Neural cell (in vitro differentiated cells): ENCODE data around the gene WDR31.

Source experiments
- EP300 ChIP-seq: fragments of 450-650 bp; conservative IDR thresholded peaks from 2 replicates; pipeline ENCODE4 v1.6.1; 2014; ENCODE audit warnings: antibody characterized with exemption, mild to moderate bottlenecking, moderate library complexity; ENCODE audit not compliant: poor library complexity, severe bottlenecking
- EZH2 ChIP-seq: fragments of 200-600, 300-800 bp; shearing (Covaris generic), sonication (generic); IDR thresholded peaks from 2 replicates; pipeline ENCODE4 v1.6.1; 2014; ENCODE audit warnings: antibody characterized with exemption, low read length, borderline replicate concordance, mild to moderate bottlenecking; ENCODE audit not compliant: insufficient read depth, poor library complexity, severe bottlenecking
- MXI1 ChIP-seq: fragments of 450-650 bp; conservative IDR thresholded peaks from 2 replicates; pipeline ENCODE4 v1.6.1; 2014; ENCODE audit warnings: antibody characterized with exemption, mild to moderate bottlenecking; ENCODE audit not compliant: poor library complexity, severe bottlenecking
- POLR2AphosphoS5 ChIP-seq: IDR thresholded peaks from 2 replicates; pipeline ENCODE4 v1.6.1; 2012
- RAD21 ChIP-seq: fragments of 450-650 bp; conservative IDR thresholded peaks from 2 replicates; pipeline ENCODE4 v1.6.1; 2014; ENCODE audit warnings: antibody characterized with exemption, mild to moderate bottlenecking, moderate library complexity
- REST ChIP-seq: IDR thresholded peaks from 2 replicates; pipeline ENCODE4 v1.6.1; 2012; ENCODE audit warnings: borderline replicate concordance
- SMC3 ChIP-seq: fragments of 450-650 bp; conservative IDR thresholded peaks from 2 replicates; pipeline ENCODE4 v1.6.1; 2014; ENCODE audit warnings: antibody characterized with exemption, mild to moderate bottlenecking, moderate library complexity; ENCODE audit not compliant: poor library complexity
- TAF1 ChIP-seq: IDR thresholded peaks from 2 replicates; pipeline ENCODE4 v1.6.1; 2012; ENCODE audit warnings: low read depth
- TF ChIP-seq, protein P1 (sequence below): fragments of 450-650 bp; IDR thresholded peaks from 2 replicates; pipeline ENCODE4 v1.5.1; 2014; ENCODE audit warnings: antibody characterized with exemption, mild to moderate bottlenecking, moderate library complexity; ENCODE audit not compliant: poor library complexity, severe bottlenecking

DNA sequence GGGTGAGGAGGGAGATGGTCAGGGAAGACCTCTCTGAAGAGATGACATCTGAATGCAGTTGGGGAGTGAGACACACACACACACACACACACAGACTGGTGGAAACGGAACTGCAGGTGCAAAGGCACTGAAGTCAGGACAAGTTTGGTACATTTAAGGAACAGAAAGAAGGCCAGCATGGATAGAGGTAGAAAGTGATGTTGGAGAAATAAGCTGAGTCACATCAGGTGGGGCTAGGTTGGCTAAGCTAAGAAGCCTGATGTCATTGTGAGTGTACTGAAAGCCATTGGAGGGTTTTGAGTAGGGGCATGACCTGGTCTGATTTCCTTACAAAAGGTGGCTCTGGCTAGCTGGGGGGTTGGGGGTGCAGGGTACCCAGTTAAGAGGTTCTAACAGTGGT is 12.3 kb upstream of the WDR31 start:
- TF ChIP-seq, protein P1, sequence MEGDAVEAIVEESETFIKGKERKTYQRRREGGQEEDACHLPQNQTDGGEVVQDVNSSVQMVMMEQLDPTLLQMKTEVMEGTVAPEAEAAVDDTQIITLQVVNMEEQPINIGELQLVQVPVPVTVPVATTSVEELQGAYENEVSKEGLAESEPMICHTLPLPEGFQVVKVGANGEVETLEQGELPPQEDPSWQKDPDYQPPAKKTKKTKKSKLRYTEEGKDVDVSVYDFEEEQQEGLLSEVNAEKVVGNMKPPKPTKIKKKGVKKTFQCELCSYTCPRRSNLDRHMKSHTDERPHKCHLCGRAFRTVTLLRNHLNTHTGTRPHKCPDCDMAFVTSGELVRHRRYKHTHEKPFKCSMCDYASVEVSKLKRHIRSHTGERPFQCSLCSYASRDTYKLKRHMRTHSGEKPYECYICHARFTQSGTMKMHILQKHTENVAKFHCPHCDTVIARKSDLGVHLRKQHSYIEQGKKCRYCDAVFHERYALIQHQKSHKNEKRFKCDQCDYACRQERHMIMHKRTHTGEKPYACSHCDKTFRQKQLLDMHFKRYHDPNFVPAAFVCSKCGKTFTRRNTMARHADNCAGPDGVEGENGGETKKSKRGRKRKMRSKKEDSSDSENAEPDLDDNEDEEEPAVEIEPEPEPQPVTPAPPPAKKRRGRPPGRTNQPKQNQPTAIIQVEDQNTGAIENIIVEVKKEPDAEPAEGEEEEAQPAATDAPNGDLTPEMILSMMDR = no peak
- TF ChIP-seq MXI1 = no peak
- no peak for TF ChIP-seq EP300
- TF ChIP-seq POLR2AphosphoS5 = no peak
- no peak for TF ChIP-seq SMC3
- TF ChIP-seq RAD21 = no peak
- TF ChIP-seq EZH2 = no peak
- no peak for TF ChIP-seq REST
- no peak for TF ChIP-seq TAF1
